Stromal cell of bone marrow (primary cell): Measurements from ENCODE around the gene MED13L.

Source experiments
- DNase-seq: peaks from one replicate; pipeline ENCODE4 v3.0.0-alpha.2; 2012; ENCODE audit warnings: low read depth

The MED13L gene

DNA sequence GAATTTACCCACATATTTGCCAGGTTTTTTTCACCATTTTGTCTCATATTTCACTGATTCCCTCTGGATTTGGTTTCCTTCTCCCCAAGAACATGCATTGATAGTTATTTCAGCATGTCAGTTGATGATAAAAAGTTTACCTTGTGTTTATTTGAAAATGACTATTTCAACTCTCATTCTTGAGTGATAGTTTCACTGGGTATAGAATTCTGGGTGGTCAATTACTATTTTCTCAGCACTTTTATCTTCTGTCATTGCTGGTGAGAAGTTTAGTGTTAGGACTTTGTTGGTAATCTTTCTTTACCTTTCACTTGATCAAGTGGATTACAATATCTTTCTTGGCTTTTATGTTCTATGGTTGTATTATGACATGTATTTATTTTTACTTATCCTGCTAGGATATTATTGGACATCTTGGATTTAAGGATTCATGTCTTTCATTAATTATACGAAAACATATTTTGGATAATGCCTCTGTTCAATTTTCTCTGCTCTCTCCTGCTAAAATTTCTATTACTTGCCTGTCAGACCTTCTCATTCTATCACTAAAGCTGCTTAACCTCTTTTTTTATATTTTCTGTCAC lies 338.6 kb downstream of the MED13L start:
- DNase-seq, result no peak

DNA sequence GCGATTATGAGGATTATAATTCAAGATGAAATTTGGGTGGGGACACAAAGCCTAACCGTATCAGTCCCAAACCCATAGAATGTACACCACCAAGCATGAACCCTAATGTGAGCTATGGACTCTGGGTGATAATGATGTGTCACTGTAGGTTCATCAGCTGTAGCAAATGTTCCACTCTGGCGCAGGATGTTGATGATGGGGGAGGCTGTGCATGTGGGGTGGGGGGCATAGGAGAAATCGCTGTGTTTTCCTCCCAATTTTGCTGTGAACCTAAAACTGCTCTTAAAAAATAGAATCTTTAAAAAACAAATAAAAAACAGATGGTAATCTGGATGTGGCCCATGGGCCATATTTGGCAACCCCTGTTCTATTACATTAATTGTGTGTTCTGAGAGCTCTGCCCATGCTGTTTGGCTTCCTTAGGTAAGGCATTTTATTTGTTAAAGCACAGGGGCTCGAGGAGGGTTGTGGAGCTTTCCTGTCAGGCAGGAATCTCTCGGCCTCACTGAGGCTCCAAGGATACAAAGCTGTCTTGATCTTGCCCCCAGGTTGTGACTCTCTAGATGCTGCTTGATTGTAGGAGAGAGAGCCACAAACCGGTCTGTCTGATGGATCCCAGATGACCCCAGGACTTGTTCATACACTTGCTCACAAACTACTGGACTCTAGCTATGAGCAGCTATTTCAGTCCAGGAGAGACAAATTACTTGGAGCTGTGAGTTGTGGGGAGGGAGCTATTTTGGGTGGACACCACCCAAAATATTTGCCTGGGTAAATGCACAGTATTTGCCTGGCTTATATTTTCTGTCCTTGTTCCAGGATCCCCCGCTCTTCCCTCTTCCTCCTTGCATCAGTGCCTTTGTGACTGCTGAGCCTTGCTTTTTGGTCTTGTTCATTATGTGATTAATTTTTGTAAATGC lies 340.2 kb downstream of the MED13L start:
- no peak for DNase-seq

- DNase-seq, result no peak
Observed at GRCh38 chr12:115934877-115935276, 342.6 kb downstream of the MED13L start.

GRCh38 chr12:115934046-115934445 lies 343.4 kb downstream of the MED13L start:
- no peak for DNase-seq

GRCh38 chr12:115932066-115932465 lies 345.4 kb downstream of the MED13L start:
- no peak for DNase-seq

- no peak for DNase-seq
Observed at GRCh38 chr12:115930336-115930735, 347.2 kb downstream of the MED13L start.

DNA sequence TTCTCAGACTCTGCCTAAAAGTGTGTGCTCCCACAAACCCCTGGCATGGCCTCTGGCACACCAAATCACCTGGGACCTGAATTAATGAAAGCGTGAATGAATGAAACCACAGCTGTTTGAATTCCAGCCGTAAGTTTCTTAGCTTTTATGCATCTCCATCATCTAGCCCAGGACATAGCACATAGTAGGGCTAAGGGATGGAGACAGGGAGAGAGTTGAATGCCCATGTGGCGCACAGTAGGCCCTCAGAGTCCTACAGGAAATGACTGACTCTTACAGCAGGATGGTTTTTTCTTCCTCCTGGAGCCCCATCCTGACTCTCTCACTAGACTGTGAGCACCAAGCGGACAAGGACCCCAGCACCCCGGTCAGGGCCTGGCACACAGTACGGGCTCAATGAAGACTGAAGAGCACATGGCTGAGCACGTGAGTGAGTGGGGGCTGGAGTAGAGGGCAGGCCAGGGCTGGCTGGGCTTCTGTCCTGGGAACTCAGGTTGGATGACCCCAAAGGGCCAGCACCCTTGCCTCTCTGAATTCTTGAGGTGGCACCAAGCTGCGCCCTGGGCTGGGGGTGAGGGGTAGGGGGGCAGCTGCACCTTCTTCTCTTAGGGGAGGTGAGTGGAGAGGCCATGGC lies 351.3 kb downstream of the MED13L start:
- no peak for DNase-seq

- no peak for DNase-seq
Observed at GRCh38 chr12:115923851-115924250, 353.6 kb downstream of the MED13L start.

- no peak for DNase-seq
Observed at GRCh38 chr12:115922952-115923564, 354.4 kb downstream of the MED13L start.

GRCh38 chr12:115920395-115921183 lies 356.9 kb downstream of the MED13L start:
- DNase-seq, result no peak

DNA sequence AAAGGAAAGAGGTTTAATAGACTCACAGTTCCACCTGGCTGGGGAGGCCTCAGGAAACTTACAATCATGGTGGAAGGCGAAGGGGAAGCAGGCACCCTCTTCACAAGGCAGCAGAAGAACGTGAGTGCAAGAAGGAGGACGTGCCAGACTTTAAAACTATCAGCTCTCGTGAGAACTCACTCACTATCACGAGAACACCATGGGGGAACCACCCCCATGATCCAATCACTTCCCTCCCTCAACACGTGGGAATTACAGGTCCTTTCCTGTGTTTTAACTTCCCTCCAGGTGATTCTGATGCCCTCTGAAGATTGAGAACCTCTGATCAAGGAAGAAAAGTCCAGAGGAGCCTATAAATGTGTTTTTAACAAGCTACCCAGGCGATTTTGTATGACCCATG lies 358.7 kb downstream of the MED13L start:
- no peak for DNase-seq

- DNase-seq, result no peak
Observed at GRCh38 chr12:115916910-115917668, 360.4 kb downstream of the MED13L start.

DNA sequence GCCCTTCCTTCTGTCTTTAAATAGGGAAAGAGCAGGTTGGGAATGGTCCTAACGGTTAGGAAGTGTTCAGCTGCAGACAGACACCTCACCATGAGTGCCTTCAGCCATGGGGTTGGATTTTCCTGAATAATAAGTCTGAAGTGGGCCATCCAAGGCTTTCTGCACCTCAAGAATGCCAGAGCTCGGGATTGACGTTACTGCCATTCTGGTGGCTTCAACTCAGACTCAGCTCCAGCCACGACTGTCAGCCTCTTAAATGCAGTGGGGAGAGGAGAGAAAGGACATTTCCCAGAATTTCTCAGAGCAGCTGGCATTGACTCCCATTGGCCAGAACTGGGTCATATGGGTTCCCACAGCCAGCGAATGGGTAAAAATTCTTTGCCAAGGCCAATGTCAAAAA lies 363.4 kb downstream of the MED13L start:
- DNase-seq, result no peak

GRCh38 chr12:115912440-115912839 lies 365.1 kb downstream of the MED13L start:
- DNase-seq, result no peak

- no peak for DNase-seq
Observed at GRCh38 chr12:115911360-115911759, 366.1 kb downstream of the MED13L start.

DNA sequence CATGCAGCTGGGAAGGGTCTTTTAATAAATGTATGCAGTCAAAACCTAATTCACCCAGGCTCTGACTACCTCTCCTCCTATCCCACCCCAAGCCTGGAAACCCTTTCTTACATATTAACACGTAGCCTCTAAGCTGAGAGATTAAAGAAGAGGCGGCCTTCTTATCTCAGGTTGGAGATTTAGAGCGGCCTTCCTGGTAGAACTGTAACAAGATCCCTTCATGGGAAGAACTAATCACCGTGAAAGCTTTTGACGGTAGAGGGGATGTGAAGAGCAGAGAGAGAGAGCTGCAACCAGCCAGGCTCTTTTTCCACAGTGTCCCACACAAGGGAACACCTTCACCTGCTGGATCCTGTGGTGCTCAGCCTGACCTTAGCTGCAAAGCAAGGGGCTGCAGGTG lies 367.4 kb downstream of the MED13L start:
- DNase-seq, result no peak
